OCI-LY1 (cell line): ENCODE results near the gene RAB10.

Experiments
- H2AFZ ChIP-seq: fragments of 200-600 bp; sonication (generic), shearing (Covaris generic); 2 replicates; pipeline ENCODE4 v1.6.0; 2014; ENCODE audit warnings: antibody characterized with exemption, mild to moderate bottlenecking, low read length
- H3F3A ChIP-seq: fragments of 200-600 bp; sonication (generic), shearing (Covaris generic); 2 replicates; pipeline ENCODE4 v1.6.0; 2014; ENCODE audit warnings: mild to moderate bottlenecking, antibody characterized with exemption, low read length, moderate library complexity; ENCODE audit not compliant: insufficient read depth
- H3K27ac ChIP-seq: fragments of 200-600 bp; sonication (generic); 2 replicates; pipeline ENCODE4 v1.5.1; 2014; ENCODE audit warnings: low read length, mixed run types, mild to moderate bottlenecking, low read depth; ENCODE audit not compliant: poor library complexity, severe bottlenecking
- H3K27me3 ChIP-seq: fragments of 200-600 bp; sonication (generic); 2 replicates; pipeline ENCODE4 v1.6.0; 2014; ENCODE audit warnings: antibody characterized with exemption, mild to moderate bottlenecking, low read length, moderate library complexity; ENCODE audit not compliant: insufficient read depth
- H3K36me3 ChIP-seq: fragments of 200-600 bp; sonication (generic); 2 replicates; pipeline ENCODE4 v1.6.1; 2014; ENCODE audit warnings: mild to moderate bottlenecking, antibody characterized with exemption, low read length, moderate library complexity, mixed read lengths; ENCODE audit not compliant: insufficient read depth
- H3K4me1 ChIP-seq: fragments of 200-600 bp; sonication (generic); 2 replicates; pipeline ENCODE4 v1.5.1; 2014; ENCODE audit warnings: mild to moderate bottlenecking, low read length, moderate library complexity; ENCODE audit not compliant: insufficient read depth, severe bottlenecking
- H3K4me2 ChIP-seq: fragments of 200-600 bp; sonication (generic), shearing (Covaris generic); 2 replicates; pipeline ENCODE4 v1.6.1; 2014; ENCODE audit warnings: low read length
- H3K4me3 ChIP-seq: fragments of 200-600 bp; sonication (generic); 2 replicates; pipeline ENCODE4 v1.5.1; 2014; ENCODE audit warnings: low read length, low read depth, mild to moderate bottlenecking, mixed read lengths; ENCODE audit not compliant: poor library complexity, severe bottlenecking
- H3K79me2 ChIP-seq: fragments of 200-600 bp; shearing (Covaris generic); 2 replicates; pipeline ENCODE4 v1.6.1; 2016; ENCODE audit warnings: mixed run types, low read length, mixed read lengths; ENCODE audit not compliant: insufficient read depth
- H3K9ac ChIP-seq: fragments of 200-600 bp; sonication (generic), shearing (Covaris generic); 2 replicates; pipeline ENCODE4 v1.6.1; 2014; ENCODE audit warnings: mild to moderate bottlenecking, low read length, mixed read lengths
- H3K9me2 ChIP-seq: fragments of 200-600 bp; sonication (generic), shearing (Covaris generic); 2 replicates; pipeline ENCODE4 v1.6.1; 2014; ENCODE audit warnings: low read depth, mild to moderate bottlenecking, low read length, mixed read lengths
- H3K9me3 ChIP-seq: fragments of 200-600 bp; shearing (Covaris generic); 2 replicates; pipeline ENCODE4 v1.6.1; 2014; ENCODE audit warnings: low read length, mixed read lengths
- H4K20me1 ChIP-seq: fragments of 200-600 bp; sonication (generic), shearing (Covaris generic); 2 replicates; pipeline ENCODE4 v1.6.0; 2016; ENCODE audit warnings: mild to moderate bottlenecking, low read length; ENCODE audit not compliant: insufficient read depth
- EZH2 ChIP-seq: fragments of 200-600 bp; sonication (generic), shearing (Covaris generic); IDR thresholded peaks from 2 replicates; pipeline ENCODE4 v1.8.0; 2017; ENCODE audit warnings: borderline replicate concordance, mixed run types, mild to moderate bottlenecking, antibody characterized with exemption, low read length, moderate library complexity, mixed read lengths
- TF ChIP-seq, protein P1 (sequence below): fragments of 200-600 bp; sonication (generic), shearing (Covaris generic); IDR thresholded peaks from 2 replicates; pipeline ENCODE4 v1.5.1; 2017; ENCODE audit warnings: mild to moderate bottlenecking, antibody characterized with exemption, low read length, moderate library complexity, mixed read lengths

Gene RAB10

GRCh38 chr2:26118682-26119081, 84.8 kb downstream of the RAB10 start:
- H4K20me1 ChIP-seq: no peaks in the 10 kb centered on the region

GRCh38 chr2:26119521-26119920, 85.6 kb downstream of the RAB10 start:
- peaks cover 12% of the 10 kb centered on the region for H3K36me3 ChIP-seq
- no peak overlapping the region for H3K4me2 ChIP-seq
- no peak overlapping the region for H3K9ac ChIP-seq
- H3K9me3 ChIP-seq: no peaks in the 10 kb centered on the region
- no peaks in the 10 kb centered on the region for H3K9me2 ChIP-seq
- H3K79me2 ChIP-seq: no peaks in the 10 kb centered on the region
- no peak overlapping the region for H3K4me3 ChIP-seq
- H4K20me1 ChIP-seq: no peaks in the 10 kb centered on the region
- H3K4me1 ChIP-seq: no peaks in the 10 kb centered on the region
- TF ChIP-seq, protein P1, sequence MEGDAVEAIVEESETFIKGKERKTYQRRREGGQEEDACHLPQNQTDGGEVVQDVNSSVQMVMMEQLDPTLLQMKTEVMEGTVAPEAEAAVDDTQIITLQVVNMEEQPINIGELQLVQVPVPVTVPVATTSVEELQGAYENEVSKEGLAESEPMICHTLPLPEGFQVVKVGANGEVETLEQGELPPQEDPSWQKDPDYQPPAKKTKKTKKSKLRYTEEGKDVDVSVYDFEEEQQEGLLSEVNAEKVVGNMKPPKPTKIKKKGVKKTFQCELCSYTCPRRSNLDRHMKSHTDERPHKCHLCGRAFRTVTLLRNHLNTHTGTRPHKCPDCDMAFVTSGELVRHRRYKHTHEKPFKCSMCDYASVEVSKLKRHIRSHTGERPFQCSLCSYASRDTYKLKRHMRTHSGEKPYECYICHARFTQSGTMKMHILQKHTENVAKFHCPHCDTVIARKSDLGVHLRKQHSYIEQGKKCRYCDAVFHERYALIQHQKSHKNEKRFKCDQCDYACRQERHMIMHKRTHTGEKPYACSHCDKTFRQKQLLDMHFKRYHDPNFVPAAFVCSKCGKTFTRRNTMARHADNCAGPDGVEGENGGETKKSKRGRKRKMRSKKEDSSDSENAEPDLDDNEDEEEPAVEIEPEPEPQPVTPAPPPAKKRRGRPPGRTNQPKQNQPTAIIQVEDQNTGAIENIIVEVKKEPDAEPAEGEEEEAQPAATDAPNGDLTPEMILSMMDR: no peak
- no peaks in the 10 kb centered on the region for H3F3A ChIP-seq
- H3K27me3 ChIP-seq: no peaks in the 10 kb centered on the region
- no peak overlapping the region for H2AFZ ChIP-seq
- no peak overlapping the region for H3K27ac ChIP-seq

More at GRCh38 chr2:26118682-26119081, 84.8 kb downstream of the RAB10 start:
- Histone ChIP-seq H3K36me3 (peaks cover 16% of the 10 kb centered on the region), H3K4me2 (no peak overlapping the region), H3K27me3 (no peaks in the 10 kb centered on the region), H3K79me2 (no peaks in the 10 kb centered on the region), H3K4me3 (no peak overlapping the region), H3K9me2 (no peaks in the 10 kb centered on the region), H3F3A (no peaks in the 10 kb centered on the region), H3K4me1 (no peaks in the 10 kb centered on the region), H3K9me3 (no peaks in the 10 kb centered on the region), H3K9ac (no peak overlapping the region), H3K27ac (no peak overlapping the region), H2AFZ (no peak overlapping the region)
- no peak for TF ChIP-seq EZH2
- TF ChIP-seq, protein P1: no peak

DNA sequence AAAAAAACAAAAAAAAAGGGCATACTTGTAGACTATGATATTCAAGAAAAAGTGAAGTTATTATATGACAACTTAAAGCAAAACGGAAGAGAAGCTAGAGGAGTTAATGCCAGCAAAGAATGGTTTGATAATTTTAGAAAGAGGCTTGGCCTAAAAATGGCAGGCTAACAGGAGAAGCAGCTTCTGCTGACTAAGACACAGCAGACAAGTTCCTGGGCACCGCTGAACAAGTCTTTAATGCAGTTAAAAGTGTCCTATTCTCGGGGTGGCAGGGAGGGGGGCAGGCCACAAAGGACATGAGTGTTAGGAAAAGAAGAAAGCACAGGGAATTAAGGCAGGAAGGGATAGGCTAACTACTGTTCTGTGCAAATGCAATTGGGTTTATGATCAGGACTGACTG, 88.7 kb downstream of the RAB10 start:
- Histone ChIP-seq H3K9me3 (no peaks in the 10 kb centered on the region), H4K20me1 (no peaks in the 10 kb centered on the region), H3K79me2 (no peaks in the 10 kb centered on the region)

More for the DNA sequence above, 88.7 kb downstream of the RAB10 start:
- H3K36me3 ChIP-seq: peaks cover 13% of the 10 kb centered on the region
- H2AFZ ChIP-seq: no peak overlapping the region
- no peaks in the 10 kb centered on the region for H3K9me2 ChIP-seq
- H3K4me3 ChIP-seq: no peak overlapping the region
- H3K4me2 ChIP-seq: no peak overlapping the region
- H3K27ac ChIP-seq: no peak overlapping the region
- H3F3A ChIP-seq: no peaks in the 10 kb centered on the region
- no peaks in the 10 kb centered on the region for H3K27me3 ChIP-seq
- TF ChIP-seq, protein P1: no peak
- TF ChIP-seq EZH2: no peak
- H3K9ac ChIP-seq: no peak overlapping the region
- no peaks in the 10 kb centered on the region for H3K4me1 ChIP-seq
